Measurements from ENCODE around the gene CCDC141. TPM values are rescaled to one million over a fixed set of nuclear protein-coding genes. Genes with fewer than 3 reads are reported as not detected.

Gene CCDC141
- total and polyA plus RNA-seq, 12 donors: 0.34 to 42.1 (median 1.4) TPM

DNA sequence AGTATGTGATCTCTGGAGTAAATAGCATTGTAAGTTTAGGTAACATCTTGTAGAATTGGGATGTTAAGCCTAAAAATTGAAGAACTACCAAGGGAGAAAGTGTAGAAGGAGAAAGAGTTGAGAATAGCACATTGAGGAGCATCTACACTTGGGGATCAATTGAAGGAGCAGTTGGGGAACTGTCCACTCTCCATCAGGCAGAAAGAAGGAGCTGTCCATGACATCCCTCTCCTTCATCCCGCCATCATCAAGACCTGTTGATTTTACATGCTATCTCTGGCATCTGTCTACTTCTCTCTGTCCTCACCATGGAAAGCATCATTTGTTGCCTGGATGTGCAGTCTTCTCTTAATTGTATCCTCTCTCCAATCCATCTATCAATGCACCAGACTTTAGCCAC lies 87.8 kb downstream of the CCDC141 start:
- DNase-seq: no peak
- Histone ChIP-seq H3K4me1 (replicated peaks in 1 of 2) (no peaks in the 10 kb centered on the region), H3K27me3 (no peaks in the 10 kb centered on the region), H3K36me3 (replicated peaks in 1 of 2) (no peaks in the 10 kb centered on the region), H3K4me3 (no peak overlapping the region), H3K27ac (no peak overlapping the region), H3K9me3 (replicated peaks in 1 of 3) (no peaks in the 10 kb centered on the region)
- TF ChIP-seq, protein P1, sequence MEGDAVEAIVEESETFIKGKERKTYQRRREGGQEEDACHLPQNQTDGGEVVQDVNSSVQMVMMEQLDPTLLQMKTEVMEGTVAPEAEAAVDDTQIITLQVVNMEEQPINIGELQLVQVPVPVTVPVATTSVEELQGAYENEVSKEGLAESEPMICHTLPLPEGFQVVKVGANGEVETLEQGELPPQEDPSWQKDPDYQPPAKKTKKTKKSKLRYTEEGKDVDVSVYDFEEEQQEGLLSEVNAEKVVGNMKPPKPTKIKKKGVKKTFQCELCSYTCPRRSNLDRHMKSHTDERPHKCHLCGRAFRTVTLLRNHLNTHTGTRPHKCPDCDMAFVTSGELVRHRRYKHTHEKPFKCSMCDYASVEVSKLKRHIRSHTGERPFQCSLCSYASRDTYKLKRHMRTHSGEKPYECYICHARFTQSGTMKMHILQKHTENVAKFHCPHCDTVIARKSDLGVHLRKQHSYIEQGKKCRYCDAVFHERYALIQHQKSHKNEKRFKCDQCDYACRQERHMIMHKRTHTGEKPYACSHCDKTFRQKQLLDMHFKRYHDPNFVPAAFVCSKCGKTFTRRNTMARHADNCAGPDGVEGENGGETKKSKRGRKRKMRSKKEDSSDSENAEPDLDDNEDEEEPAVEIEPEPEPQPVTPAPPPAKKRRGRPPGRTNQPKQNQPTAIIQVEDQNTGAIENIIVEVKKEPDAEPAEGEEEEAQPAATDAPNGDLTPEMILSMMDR (IDR thresholded peaks at IDR 0.05): no peak
- no peak for TF ChIP-seq POLR2A (IDR thresholded peaks at IDR 0.05)
- intact Hi-C loops (cut with DNase I): no loop called here
- WGBS, 4 donors: 88 to 100% (median 95%) methylated on average over 1 of the region's 1 CpG

DNA sequence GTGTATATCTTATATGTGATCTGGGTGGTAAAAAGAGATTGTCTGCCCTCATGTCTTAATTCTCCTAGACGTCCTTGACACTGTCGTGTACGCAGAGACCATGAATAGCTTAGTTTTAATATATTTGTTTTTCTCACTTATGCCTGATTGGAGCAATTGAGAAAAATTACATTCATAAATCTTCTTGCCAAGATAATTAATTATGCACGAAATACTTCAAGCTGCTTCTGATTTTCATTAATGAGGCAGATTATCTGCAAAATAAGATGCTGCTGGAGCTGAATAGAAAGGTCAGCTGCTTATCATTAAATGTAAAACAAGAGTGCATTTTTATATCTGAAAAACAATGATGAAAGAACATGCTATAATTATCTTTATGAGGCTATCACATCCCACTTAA lies 95.9 kb downstream of the CCDC141 start:
- 70 to 78% (median 73%) methylated on average over 4 of the region's 4 CpGs for WGBS, 4 donors

DNA sequence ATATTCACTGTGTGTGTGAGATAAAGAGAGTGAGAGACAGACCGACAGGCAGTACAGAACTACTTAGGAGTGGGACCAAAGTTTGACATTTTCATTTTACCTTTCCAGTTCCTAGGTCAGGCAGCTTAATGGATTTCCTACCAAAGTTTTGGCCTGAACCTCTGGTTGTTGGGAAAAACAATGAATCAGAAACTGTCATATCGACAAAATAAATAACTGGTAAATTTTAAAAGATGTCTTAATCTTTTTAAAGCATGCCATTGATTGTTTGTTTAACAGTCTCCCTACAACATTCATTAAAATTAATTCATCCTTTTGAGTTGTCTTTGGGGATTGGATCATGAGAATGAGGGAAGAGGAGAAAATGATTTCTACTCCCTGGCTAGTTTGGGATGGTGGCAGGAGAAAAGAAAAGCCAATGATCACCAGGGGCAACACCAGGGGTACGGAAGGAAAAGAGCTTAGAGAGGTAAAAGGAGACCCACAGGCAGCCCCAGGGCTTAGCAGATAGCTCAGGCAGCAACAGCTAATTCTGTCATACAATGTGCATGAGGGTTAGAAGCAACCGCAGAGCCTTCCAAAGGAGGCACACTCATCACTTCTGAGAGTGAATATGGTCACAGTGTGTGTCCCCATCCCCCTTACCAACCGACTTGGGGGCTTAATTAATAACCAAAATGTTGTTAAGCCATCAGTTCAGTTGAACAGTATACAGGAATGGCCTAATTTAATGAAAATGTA lies 98.5 kb downstream of the CCDC141 start:
- no peak for TF ChIP-seq POLR2A (IDR thresholded peaks at IDR 0.05)
- TF ChIP-seq, protein P1 (IDR thresholded peaks at IDR 0.05): no peak
- Histone ChIP-seq H3K4me3 (no peak overlapping the region), H3K36me3 (replicated peaks in 1 of 2) (no peaks in the 10 kb centered on the region), H3K4me1 (replicated peaks in 1 of 2) (no peaks in the 10 kb centered on the region), H3K9me3 (replicated peaks in 1 of 3) (no peaks in the 10 kb centered on the region), H3K27ac (no peak overlapping the region), H3K27me3 (no peaks in the 10 kb centered on the region)
- intact Hi-C loops (cut with DNase I): no loop called here
- WGBS, 4 donors: 85 to 89% (median 87%) methylated on average over 5 of the region's 5 CpGs
- no peak for DNase-seq

More for the DNA sequence above, 95.9 kb downstream of the CCDC141 start:
- Histone ChIP-seq H3K36me3 (replicated peaks in 1 of 2) (no peaks in the 10 kb centered on the region), H3K4me1 (replicated peaks in 1 of 2) (no peaks in the 10 kb centered on the region), H3K4me3 (no peak overlapping the region), H3K9me3 (replicated peaks in 1 of 3) (no peaks in the 10 kb centered on the region), H3K27me3 (no peaks in the 10 kb centered on the region), H3K27ac (no peak overlapping the region)
- TF ChIP-seq, protein P1 (IDR thresholded peaks at IDR 0.05): no peak
- no peak for TF ChIP-seq POLR2A (IDR thresholded peaks at IDR 0.05)
- no peak for DNase-seq
- intact Hi-C loops (cut with DNase I): no loop called here

DNA sequence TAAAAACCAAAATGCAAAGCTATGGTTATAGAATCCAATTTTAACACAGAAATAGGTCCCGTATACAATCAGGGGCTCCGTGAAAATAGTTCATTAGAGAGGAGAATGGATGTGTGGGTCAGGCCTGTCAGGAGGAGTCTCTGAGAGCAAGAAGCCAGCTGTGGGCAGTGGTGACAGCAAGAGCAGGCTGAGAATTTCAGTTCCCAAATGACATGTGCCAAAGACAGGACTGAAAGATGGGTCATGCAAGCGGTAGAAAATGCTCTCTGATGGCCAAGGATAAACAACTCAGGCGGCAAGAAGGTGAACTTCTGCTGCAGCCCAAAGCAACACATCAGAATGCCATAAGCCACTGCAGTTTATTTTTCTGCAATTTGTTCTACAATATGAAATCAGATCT lies 100.4 kb downstream of the CCDC141 start:
- no peaks in the 10 kb centered on the region for H3K9me3 ChIP-seq (replicated peaks in 1 of 3)
- H3K36me3 ChIP-seq (replicated peaks in 1 of 2): no peaks in the 10 kb centered on the region
- 66 to 84% (median 72%) methylated on average over 4 of the region's 4 CpGs for WGBS, 4 donors
- no peak overlapping the region for H3K27ac ChIP-seq
- TF ChIP-seq, protein P1 (IDR thresholded peaks at IDR 0.05): no peak
- no peak for TF ChIP-seq POLR2A (IDR thresholded peaks at IDR 0.05)
- intact Hi-C loops (cut with DNase I): no loop called here
- H3K4me1 ChIP-seq (replicated peaks in 1 of 2): no peaks in the 10 kb centered on the region
- no peak for DNase-seq
- H3K27me3 ChIP-seq: no peaks in the 10 kb centered on the region
- no peak overlapping the region for H3K4me3 ChIP-seq
